Astrocyte (in vitro differentiated cells and primary cell): ENCODE data around the gene PLEKHG1.

ENCODE experiments used
- CTCF ChIP-seq: IDR thresholded peaks from 2 replicates; pipeline ENCODE4 v1.5.1; 2011; ENCODE audit warnings: low read depth, mild to moderate bottlenecking, inconsistent platforms, low read length, moderate library complexity; ENCODE audit not compliant: insufficient read depth
- EZH2 ChIP-seq: IDR thresholded peaks from 2 replicates; pipeline ENCODE4 v1.6.1; 2012; ENCODE audit warnings: mild to moderate bottlenecking, low read length, inconsistent platforms; ENCODE audit not compliant: insufficient read depth

DNA sequence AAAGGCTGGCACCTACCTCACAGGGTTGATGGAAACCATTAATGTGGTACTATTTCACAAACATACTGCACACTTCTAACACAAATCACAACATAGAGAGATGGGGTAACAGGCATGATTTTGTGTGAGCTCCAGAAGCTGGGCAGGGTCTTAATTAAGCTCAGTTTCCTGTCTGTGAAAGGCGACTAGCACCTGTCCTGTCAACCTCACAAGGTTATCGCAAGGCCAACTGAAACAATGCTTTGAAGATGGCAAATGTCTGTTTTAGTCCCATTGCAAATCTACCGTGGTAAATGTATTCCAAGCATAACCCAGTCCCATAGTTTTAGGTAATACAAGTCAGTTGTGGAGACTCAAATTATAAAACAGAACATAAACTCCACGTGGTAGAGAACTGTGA is 1.3 kb upstream of the PLEKHG1 start:
- TF ChIP-seq CTCF, result no peak
- no peak for TF ChIP-seq EZH2
